GM10248 (cell line): ENCODE measurements around the gene S100A3.
A peak's percentile ranks its signal among the peaks of the same experiment; 100 is the strongest.

Experiments
- CTCF ChIA-PET: fragments of 300-600 bp; sonication (Branson Sonifier 250); formaldehyde crosslinking; extraction: SDS; loops from one replicate; lab custom pipeline; 2021; ENCODE audit warnings: antibody characterized with exemption; lab: Yijun Ruan, JAX
- POLR2A ChIA-PET: fragments of 350-650 bp; sonication (Branson Sonifier 250); formaldehyde crosslinking; extraction: SDS; loops from one replicate; lab custom pipeline; 2020; ENCODE audit warnings: antibody characterized with exemption; lab: Yijun Ruan, JAX
- DNase-seq: peaks from one replicate; pipeline ENCODE4 v3.0.0; 2012; ENCODE audit errors: extremely low spot score
- CTCF ChIP-seq: IDR thresholded peaks from 2 replicates; pipeline ENCODE4 v1.5.1; 2012; ENCODE audit warnings: mild to moderate bottlenecking, low read depth; ENCODE audit errors: extremely low read depth, missing control alignments, control extremely low read depth

S100A3 gene

GRCh38 chr1:153542956-153543711 is 5.9 kb downstream of the S100A3 start:
- no peak for DNase-seq
- no peak for TF ChIP-seq CTCF
- CTCF ChIA-PET: interaction anchor here (1.5 to 5.0 kb wide), 4 partner anchors 10 to 34 kb away, joined by 3 to 37 read pairs (median 12); partner anchors contain the start of gene S100A6
- POLR2A ChIA-PET: no interaction called here

GRCh38 chr1:153541641-153542590 is 7.1 kb downstream of the S100A3 start:
- DNase-seq: no peak
- ChIA-PET CTCF (interaction anchor here (1.0 to 1.4 kb wide), 3 partner anchors 10 to 30 kb away, joined by 3 to 5 read pairs (median 4); no protein-coding TSS in a partner anchor), POLR2A (interaction anchor here (1.6 kb wide), 1 partner anchor 448 kb away, joined by 5 read pairs; the partner anchor contains the start of gene RPS27)
- TF ChIP-seq CTCF: no peak

GRCh38 chr1:153540394-153541361 is 8.4 kb downstream of the S100A3 start, which contains the start of gene S100A5:
S100A5 (minus strand) TSS chr1:153540934; CDS start chr1:153540191, 743 bp downstream.
- DNase-seq: peak; percentile 58
- no peak for TF ChIP-seq CTCF
- ChIA-PET CTCF (interaction anchor here (0.7 to 2.1 kb wide), 10 partner anchors 9 to 87 kb away, joined by 3 to 8 read pairs (median 5); partner anchors contain the start of genes S100A1 and S100A13), POLR2A (interaction anchor here (0.6 to 1.6 kb wide), 2 partner anchors 12 to 450 kb away, joined by 5 read pairs; partner anchors contain the start of gene RPS27)

- DNase-seq: no peak
- no peak for TF ChIP-seq CTCF
- ChIA-PET CTCF (interaction anchor here (1.2 to 2.1 kb wide), 7 partner anchors 12 to 88 kb away, joined by 3 to 8 read pairs (median 6); partner anchors contain the start of genes S100A1 and S100A13), POLR2A (no interaction called here)
These were observed 9.5 kb downstream of the S100A3 start for GRCh38 chr1:153539395-153540093.

GRCh38 chr1:153538315-153538821 is 10.7 kb downstream of the S100A3 start:
- POLR2A ChIA-PET: no interaction called here
- no peak for TF ChIP-seq CTCF
- DNase-seq: no peak
- CTCF ChIA-PET: interaction anchor here (1.0 to 1.2 kb wide), 3 partner anchors 10 to 28 kb away, joined by 3 to 4 read pairs (median 4); no protein-coding TSS in a partner anchor
